HG02973 (cell line): ENCODE results near the gene RNF213.
"Not testable (repeated sequence)": the region's sequence is repeated elsewhere in the genome, so short reads cannot be mapped to it uniquely, and the experiment has no call there.

Experiments
- ATAC-seq: cut with Tn5 transposase; IDR thresholded peaks from one replicate; pipeline ENCODE4 v1.9.1; 2021; ENCODE audit warnings: moderate library complexity; ENCODE audit not compliant: unreplicated experiment

The RNF213 gene

DNA sequence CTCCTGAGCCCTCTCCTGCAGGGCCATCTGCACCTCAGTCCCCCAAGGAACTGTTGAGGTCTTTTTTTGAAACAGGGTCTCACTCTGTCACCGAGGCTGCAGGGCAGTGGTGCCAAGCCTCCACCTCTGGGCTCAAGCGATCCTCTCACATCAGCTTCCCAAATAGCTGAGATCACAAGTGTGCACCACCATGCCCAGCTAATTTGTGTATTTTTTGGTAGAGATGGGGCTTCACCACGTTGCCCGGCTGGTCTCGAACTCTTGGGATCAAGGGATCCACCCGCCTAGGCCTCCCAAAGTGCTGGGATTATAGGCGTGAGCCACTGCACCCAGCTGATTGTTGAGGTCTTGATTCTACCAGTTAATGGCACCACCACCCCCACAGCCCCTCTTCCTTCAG, 126.4 kb downstream of the RNF213 start:
- no peak for ATAC-seq

GRCh38 chr17:80388175-80388574, 127.5 kb downstream of the RNF213 start:
- no peak for ATAC-seq

- ATAC-seq: no peak
These were observed 127.9 kb downstream of the RNF213 start for GRCh38 chr17:80388601-80389000.

DNA sequence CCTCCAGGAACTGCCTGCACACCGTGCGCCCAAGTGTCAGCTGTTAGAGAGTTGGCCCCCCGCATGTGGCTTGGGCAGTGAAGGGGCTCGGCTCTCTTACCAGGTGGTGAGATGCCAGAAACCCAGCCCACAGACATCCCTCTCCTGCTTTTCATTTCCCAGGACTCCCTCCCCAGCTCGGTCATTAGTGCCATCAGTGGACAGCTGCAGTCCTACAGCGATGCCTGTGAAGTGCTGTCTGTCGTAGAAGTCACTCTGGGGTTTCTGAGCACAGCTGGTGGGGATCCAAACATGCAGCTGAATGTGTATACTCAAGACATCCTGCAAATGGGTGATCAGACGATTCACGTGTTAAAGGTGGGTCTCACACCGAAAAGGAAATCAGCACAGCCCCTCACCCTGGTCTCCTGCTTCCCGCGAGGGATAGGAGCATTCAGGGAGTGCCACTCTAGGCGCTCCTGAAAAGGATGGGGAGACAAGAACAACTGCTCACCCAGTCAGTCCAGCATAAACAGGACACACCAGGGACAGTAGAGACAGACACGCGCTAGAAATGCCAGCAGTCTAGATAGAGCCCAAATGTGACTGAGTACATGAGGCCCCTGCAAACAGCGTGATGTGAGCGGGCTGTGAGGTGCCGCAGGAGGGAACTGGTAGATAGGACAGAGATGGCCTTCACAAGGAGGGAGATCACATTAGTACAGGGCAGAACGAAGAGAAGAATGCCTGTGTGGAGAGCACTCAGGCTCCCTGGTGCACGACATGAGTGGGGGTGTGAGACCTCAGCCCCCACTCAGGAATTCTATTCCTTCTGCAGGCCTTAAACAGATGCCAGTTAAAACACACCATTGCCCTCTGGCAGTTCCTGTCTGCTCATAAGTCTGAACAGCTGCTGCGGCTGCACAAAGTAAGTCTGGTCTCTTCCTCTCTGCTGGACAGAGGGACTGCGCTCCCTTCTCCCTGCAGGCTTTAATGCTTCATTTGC, 128.7 kb downstream of the RNF213 start:
- ATAC-seq: no peak

GRCh38 chr17:80393241-80393890, 132.7 kb downstream of the RNF213 start:
- no peak for ATAC-seq

GRCh38 chr17:80393961-80394360, 133.3 kb downstream of the RNF213 start:
- no peak for ATAC-seq

GRCh38 chr17:80394629-80395216, 134.1 kb downstream of the RNF213 start:
- no peak for ATAC-seq

- ATAC-seq: no peak
These were observed 134.9 kb downstream of the RNF213 start for GRCh38 chr17:80395402-80396151.

DNA sequence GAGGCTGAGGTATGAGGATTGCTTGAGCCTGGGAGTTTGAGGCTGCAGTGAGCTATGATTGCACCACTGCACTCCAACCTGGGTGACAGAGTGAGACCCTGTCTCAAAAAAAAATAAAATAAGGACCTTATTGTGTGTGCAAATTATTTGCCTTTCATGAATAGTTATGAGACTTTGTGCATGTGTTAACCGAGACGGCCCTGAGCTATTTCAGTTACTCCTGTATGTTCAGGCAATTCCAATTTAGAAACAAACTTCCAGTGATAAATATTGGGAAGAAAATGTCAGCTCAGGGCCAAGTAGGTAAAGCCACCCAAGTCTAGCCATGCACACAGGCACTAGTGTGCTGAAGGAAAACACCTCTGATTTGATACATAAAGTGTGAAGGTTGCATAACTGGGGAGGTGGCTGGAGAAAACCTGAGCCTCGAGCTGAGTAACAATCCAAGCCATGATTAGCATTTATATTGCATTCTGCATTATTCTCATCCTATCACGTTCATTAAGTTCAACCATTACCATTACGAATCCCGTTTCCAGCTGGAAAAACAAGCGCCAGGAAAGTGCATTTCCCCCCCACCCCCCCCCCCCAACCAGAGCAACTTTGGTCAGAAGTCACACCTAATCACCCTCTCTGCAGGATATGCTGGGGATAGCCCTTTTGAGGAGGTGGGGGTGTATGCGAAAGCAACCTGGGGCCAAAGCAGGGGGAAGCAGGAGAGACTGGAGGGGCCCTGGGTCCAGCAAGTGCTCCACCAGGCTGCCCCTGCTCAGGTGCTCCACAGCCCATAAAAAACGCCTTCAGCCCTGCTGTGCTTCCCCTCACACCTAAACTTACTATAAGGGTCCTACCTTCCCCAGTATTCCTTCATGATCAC, 135.7 kb downstream of the RNF213 start:
- no peak for ATAC-seq

DNA sequence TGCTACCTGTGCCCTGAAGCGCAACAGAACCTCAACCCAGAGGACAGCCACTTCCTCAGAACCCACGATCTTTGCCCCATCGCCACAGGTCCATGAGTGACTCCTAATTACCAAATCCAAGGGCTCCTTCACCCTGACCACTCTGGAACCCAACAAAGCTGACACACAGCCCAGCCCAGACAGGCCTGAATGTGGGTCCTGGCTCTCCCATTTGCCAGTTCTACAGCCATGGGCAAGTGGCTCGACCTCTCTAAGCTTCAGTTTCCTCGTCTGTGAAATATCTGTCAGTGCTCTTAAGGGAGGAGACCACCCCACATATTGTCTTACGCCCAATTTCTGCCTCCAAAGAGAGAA, 136.4 kb downstream of the RNF213 start:
- ATAC-seq: no peak

GRCh38 chr17:80397686-80398085, 137.0 kb downstream of the RNF213 start:
- no peak for ATAC-seq

DNA sequence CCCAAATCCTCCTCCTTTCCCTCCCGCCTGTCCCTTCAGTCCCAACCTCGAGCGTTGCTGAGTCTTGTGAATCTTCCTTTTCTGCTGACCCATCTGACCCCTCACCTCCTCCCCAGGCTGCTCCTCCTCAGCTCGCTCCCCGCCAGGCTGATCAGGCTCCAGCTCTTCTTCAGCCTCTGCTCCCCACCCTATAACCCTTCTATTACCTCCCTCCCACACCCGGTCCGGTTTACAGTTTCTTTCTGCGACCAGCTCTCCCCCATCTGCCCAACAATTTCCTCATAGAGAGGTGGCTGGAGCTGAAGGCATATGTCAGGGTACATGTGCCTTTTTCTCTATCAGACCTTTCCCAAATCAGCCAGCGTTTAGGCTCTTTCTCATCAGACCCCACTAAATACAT, 140.4 kb downstream of the RNF213 start:
- not testable (repeated sequence) for ATAC-seq

GRCh38 chr17:80402102-80402501, 141.4 kb downstream of the RNF213 start:
- not testable (repeated sequence) for ATAC-seq

GRCh38 chr17:80402959-80403358, 142.3 kb downstream of the RNF213 start:
- no peak for ATAC-seq

GRCh38 chr17:80406146-80406545, 145.5 kb downstream of the RNF213 start:
- no peak for ATAC-seq

DNA sequence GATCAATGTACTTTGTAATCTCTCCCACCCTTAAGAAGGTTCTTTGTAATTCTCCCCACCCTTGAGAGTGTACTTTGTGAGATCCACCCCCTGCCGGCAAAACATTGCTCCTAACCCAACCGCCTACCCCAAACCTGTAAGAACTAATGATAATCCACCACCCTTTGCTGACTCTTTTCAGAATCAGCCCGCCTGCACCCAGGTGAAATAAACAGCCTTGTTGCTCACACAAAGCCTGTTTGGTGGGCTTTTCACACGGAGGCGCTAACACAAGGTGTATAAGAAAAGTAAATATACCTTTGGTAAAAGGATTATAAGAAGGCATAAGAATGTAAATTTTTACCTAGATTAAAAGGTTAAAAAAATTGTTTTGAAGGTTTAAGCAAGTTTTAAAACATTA, 147.3 kb downstream of the RNF213 start:
- not testable (repeated sequence) for ATAC-seq

DNA sequence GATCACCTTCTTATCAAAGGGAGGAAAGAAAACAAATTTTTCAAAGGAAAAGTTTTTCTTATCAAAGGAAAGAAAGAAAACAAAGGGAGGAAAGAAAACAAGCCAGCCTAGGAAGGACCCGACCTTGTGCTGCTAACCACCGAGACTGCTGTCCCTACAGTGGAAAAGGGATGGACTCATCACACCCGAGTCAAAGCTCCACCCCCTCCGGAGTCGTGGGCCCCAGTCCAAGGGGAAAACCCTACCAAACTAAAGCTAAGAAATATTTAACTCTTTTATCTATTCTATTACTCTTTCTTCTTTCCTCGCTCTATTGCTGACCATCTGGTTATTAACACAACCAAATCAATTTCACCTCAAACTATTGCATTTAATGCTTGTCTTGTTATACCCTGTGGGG, 148.2 kb downstream of the RNF213 start:
- ATAC-seq: no peak

- ATAC-seq: no peak
These were observed 149.0 kb downstream of the RNF213 start for GRCh38 chr17:80409626-80410025.

GRCh38 chr17:80410441-80411087, 149.9 kb downstream of the RNF213 start:
- not testable (repeated sequence) for ATAC-seq
